RWPE1 (cell line): Measurements from ENCODE around the gene RNU1-1.
"Not testable (repeated sequence)": the region's sequence is repeated elsewhere in the genome, so short reads cannot be mapped to it uniquely, and the experiment has no call there.

Experiments
- CTCF ChIA-PET: fragments of 350-600 bp; sonication (Branson Sonifier 250); formaldehyde crosslinking; extraction: SDS; loops from one replicate; lab custom pipeline; 2021; lab: Yijun Ruan, JAX
- POLR2A ChIA-PET: fragments of 400-600 bp; formaldehyde crosslinking; extraction: SDS; loops from one replicate; lab custom pipeline; 2020; ENCODE audit warnings: antibody characterized with exemption; ENCODE audit not compliant: low non-redundant PET; lab: Yijun Ruan, JAX
- DNase-seq: peaks from one replicate; pipeline ENCODE4 v3.0.0; 2012; ENCODE audit warnings: low spot score
- H3K27ac ChIP-seq: fragments of 450-650 bp; 2 replicates; pipeline ENCODE4 v1.5.1; 2017

The RNU1-1 gene

DNA sequence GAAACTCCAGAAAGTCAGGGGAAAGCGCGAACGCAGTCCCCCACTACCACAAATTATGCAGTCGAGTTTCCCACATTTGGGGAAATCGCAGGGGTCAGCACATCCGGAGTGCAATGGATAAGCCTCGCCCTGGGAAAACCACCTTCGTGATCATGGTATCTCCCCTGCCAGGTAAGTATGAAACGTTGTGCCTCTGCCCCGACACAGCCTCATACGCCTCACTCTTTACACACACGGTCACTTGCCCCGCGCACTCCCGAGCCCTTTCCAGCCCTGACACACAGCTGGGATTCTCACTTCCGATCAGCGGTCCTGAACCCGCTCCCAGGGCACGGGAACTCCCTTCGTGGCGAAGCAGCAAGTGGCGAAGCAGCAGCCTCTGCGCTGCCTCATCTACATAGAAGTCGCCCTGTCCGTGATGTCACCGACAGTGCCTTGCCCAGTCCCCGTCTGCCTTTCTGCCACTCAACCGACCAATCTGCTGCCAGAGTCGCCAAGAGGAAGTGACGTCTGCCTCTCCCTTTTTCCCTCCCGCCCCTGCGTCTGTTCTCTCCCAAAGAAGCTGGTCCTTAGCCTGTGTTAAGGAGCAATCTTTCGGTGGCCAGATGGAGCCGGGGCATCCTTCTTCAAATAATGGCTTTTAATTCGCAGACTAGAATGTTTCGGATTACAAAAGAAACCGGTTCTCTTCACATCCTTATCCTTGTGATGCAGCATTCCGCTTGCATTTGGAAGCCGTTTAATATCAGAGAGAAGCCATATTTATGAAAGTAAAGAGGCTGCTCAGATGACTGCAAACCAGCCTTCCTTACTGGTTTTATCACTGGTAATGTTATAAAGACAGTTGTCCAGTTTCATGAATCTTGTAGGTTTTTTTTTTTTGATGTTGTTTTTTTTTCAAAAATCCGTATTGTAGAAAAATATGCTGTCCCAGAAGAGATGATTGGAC is at the start of gene RNU1-1:
TSS of gene RNU1-1 (minus strand) at position 179 of the 949 bp plus-strand sequence.
- H3K27ac ChIP-seq: peak within 1 kb of the TSS; percentile 67
- DNase-seq, CTCF ChIA-PET, POLR2A ChIA-PET: not testable (repeated sequence)

DNA sequence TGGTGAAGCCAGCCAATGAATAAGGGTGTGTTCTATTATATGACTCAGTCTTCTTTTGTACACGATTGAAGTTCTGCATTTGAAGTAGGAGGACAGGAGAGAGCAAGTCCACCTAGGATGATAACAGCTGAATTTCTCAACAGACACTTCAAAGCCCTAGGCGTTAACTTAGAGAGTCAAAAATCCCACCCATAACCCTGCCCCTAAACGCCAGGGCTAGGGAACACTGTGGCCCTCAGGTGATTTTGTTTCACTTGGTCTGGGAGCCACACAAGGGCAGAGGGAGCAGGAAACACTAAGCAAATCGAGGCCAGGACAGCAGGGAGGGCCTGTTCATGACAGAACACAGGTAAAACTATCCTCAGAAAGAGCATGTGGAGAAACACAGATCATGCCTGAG is 47.0 kb upstream of the RNU1-1 start:
- CTCF ChIA-PET, H3K27ac ChIP-seq, POLR2A ChIA-PET: not testable (repeated sequence)

DNA sequence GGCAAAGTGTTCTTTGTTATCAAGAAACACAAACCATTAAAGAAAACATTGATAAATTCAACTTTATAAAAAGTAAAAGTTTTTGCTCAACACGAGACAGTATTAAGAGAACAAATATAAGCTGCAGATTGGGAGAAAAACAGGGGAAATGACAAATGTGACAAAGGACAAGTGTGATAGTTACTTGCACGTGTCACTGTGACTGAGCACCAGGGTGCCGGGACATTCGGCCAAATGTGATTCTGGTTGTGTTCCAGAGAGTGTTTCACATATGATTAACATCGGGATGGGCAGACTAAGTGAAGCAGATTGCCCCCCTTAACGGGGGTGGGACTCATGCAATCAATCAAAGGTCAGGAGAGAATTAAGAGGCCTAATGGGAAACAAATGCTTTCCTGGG is 46.4 kb upstream of the RNU1-1 start:
- POLR2A ChIA-PET, H3K27ac ChIP-seq, CTCF ChIA-PET, DNase-seq: not testable (repeated sequence)

More for the DNA sequence above, 47.0 kb upstream of the RNU1-1 start:
- DNase-seq: not testable (repeated sequence)

DNA sequence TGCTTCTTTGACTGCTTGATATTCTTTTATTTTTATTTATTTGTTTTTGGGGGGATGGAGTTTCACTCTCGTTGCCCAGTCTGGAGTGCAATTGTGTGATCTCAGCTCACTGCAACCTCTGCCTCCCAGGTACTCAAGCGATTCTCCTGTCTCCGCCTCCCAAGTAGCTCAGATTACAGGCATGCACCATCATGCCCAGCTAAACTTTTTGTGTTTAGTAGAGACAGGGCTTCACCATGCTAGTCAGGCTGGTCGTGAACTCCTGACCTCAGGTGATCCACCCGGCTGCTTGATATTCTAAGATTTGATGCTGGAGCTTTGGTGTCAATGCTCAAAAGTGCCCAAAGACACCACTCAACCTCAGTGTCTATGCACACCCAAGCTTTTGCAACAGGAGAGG is 45.6 kb upstream of the RNU1-1 start:
- H3K27ac ChIP-seq, POLR2A ChIA-PET, DNase-seq: not testable (repeated sequence)
- CTCF ChIA-PET: interaction anchor here (0.6 kb wide), 1 partner anchor 140 kb away, joined by 3 read pairs; no protein-coding TSS in a partner anchor

GRCh38 chr1:16557034-16557433 is 42.9 kb upstream of the RNU1-1 start:
- DNase-seq, POLR2A ChIA-PET, CTCF ChIA-PET: not testable (repeated sequence)

DNA sequence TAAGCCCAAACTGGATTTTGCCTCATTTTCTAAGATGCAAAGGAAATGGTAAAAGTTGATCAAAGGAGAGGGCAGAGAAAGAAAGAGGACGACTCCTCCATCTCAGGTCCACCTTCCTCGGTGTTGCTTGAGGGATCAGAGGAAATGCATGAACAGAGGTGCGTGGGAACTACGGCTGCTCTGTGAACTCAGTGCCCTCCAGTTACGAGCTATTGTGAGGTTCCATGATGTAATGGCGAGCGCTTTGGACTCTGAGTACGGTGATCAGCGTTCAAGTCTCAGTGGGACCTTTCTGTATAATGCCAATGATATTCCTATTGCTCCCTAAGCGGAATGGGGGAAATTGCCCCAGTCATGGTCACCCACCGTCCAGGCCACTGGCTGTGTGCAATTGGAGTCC is 39.2 kb upstream of the RNU1-1 start:
- POLR2A ChIA-PET: not testable (repeated sequence)

More at GRCh38 chr1:16557034-16557433, 42.9 kb upstream of the RNU1-1 start:
- H3K27ac ChIP-seq: not testable (repeated sequence)

DNA sequence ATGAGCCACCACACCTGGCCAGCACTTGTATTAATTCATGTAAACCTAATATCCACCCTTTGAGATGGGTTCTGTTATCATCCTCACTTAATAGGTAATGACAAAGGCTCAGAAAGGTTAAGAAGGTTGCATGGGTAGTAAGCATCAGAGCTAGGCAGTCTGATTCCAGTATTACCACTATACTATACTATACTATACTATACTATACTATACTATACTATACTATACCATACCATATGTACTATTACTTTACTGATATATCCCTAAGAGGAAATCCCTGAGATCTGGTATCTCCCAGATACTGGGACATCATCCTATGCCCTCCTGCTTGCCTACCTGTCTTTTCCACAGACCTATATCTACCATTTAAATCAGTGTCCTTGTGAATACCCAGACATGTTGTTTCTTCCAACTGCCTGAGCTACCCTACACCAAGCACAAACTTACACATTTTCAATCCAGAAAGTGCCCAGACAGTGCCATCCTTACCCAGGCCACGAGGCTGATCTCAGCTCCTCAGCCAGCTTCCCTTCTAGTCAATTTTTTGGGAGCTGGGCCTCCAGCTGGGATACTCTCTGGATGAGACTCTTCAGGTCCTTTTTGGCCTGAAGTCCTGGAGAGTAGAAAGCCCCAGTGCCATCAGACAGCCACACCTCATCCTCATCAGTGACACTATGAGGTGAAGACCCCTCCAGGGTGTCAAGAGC is 36.3 kb upstream of the RNU1-1 start:
- POLR2A ChIA-PET, DNase-seq, CTCF ChIA-PET, H3K27ac ChIP-seq: not testable (repeated sequence)

More for the DNA sequence above, 39.2 kb upstream of the RNU1-1 start:
- CTCF ChIA-PET, H3K27ac ChIP-seq, DNase-seq: not testable (repeated sequence)

DNA sequence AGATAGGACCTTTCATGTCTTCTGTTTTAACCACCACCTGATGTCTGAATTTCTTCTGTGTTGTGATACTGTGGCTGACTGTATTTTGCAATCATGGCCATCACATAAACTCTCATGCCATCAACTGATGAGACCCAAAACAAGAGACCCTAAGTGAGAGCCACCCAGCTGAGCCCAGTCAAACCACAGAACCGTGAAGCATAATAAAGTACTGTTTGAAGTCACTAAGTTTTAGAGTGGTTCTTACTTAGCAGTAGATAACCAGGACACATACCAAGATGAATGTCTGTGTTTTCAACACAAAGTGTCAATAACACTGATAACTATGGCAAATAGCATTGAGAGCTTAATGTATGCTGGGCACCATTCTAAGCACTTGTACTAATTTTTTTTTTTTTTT is 35.5 kb upstream of the RNU1-1 start:
- POLR2A ChIA-PET, DNase-seq, CTCF ChIA-PET, H3K27ac ChIP-seq: not testable (repeated sequence)

- DNase-seq, POLR2A ChIA-PET, CTCF ChIA-PET, H3K27ac ChIP-seq: not testable (repeated sequence)
These were observed 33.6 kb upstream of the RNU1-1 start for GRCh38 chr1:16547502-16548241.

DNA sequence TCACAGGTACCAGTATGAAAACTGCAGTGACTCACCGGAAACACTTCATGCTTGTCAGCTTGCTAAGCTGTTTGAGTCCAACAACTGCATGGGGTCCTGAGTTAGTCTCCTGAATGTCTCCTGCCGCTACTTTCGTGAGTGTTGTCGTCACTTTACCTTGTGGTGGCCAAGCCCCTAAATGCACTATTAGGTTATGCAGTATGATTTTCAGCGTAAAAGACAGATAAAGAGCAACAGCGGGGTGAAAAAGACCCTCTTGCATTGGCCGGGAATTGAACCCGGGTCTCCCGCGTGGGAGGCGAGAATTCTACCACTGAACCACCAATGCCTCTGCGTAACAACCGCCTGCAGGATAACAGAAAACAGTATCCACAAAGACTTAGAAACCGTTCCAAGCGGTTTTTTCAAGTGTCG is 31.6 kb upstream of the RNU1-1 start:
- peak; percentile 20 for DNase-seq
- CTCF ChIA-PET, POLR2A ChIA-PET, H3K27ac ChIP-seq: not testable (repeated sequence)

- CTCF ChIA-PET, DNase-seq, H3K27ac ChIP-seq, POLR2A ChIA-PET: not testable (repeated sequence)
These were observed 26.4 kb upstream of the RNU1-1 start for GRCh38 chr1:16540421-16540893.

DNA sequence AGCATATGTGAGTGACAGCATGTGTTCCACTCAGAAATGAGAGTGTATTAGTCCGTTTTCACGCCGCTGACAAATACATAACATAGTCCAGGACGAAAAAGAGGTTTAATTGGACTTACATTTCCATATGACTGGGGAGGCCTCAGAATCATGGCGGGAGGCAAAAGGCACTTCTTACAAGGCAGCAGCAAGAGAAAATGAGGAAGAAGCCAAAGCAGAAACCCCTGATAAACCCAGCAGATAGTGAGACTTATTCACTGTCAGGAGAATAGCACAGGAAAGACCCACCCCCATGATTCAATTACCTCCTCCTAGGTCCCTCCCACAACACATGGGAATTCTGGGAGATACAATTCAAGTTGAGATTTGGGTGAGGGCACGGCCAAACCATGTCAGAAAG is 23.4 kb upstream of the RNU1-1 start:
- POLR2A ChIA-PET, DNase-seq, H3K27ac ChIP-seq, CTCF ChIA-PET: not testable (repeated sequence)

- CTCF ChIA-PET, DNase-seq, H3K27ac ChIP-seq, POLR2A ChIA-PET: not testable (repeated sequence)
These were observed 22.7 kb upstream of the RNU1-1 start for GRCh38 chr1:16536796-16537195.

GRCh38 chr1:16535898-16536297 is 21.8 kb upstream of the RNU1-1 start:
- POLR2A ChIA-PET, H3K27ac ChIP-seq, DNase-seq, CTCF ChIA-PET: not testable (repeated sequence)

GRCh38 chr1:16535487-16535886 is 21.4 kb upstream of the RNU1-1 start:
- H3K27ac ChIP-seq, CTCF ChIA-PET, POLR2A ChIA-PET, DNase-seq: not testable (repeated sequence)

GRCh38 chr1:16534829-16535456 is 20.9 kb upstream of the RNU1-1 start:
- DNase-seq, POLR2A ChIA-PET, H3K27ac ChIP-seq, CTCF ChIA-PET: not testable (repeated sequence)
